SIG-M5 treated with dmso at 0.1 percent for 504 hours (cell line): ENCODE measurements around the gene CD248.
"Not testable (repeated sequence)": the region's sequence is repeated elsewhere in the genome, so short reads cannot be mapped to it uniquely, and the experiment has no call there.

ENCODE experiments used
- DNase-seq: peaks from one replicate; lab custom pipeline; 2025; ENCODE audit not compliant: unreplicated experiment; lab: John Stamatoyannopoulos, UW

Gene CD248

DNA sequence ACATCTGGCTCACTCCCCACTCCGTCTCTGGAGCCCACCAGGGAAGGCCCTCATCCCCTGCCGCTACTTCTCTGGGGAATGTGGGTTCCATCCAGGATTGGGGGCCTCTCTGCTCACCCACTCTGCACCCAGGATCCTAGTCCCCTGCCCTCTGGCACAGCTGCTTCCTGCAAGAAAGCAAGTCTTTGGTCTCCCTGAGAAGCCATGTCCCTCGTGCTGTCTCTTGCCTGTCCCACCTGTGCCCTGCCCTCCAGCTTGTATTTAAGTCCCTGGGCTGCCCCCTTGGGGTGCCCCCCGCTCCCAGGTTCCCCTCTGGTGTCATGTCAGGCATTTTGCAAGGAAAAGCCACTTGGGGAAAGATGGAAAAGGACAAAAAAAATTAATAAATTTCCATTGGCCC, 39.8 kb downstream of the CD248 start:
- not testable (repeated sequence) for DNase-seq

- not testable (repeated sequence) for DNase-seq
Observed at GRCh38 chr11:66276619-66277018, 40.2 kb downstream of the CD248 start.

DNA sequence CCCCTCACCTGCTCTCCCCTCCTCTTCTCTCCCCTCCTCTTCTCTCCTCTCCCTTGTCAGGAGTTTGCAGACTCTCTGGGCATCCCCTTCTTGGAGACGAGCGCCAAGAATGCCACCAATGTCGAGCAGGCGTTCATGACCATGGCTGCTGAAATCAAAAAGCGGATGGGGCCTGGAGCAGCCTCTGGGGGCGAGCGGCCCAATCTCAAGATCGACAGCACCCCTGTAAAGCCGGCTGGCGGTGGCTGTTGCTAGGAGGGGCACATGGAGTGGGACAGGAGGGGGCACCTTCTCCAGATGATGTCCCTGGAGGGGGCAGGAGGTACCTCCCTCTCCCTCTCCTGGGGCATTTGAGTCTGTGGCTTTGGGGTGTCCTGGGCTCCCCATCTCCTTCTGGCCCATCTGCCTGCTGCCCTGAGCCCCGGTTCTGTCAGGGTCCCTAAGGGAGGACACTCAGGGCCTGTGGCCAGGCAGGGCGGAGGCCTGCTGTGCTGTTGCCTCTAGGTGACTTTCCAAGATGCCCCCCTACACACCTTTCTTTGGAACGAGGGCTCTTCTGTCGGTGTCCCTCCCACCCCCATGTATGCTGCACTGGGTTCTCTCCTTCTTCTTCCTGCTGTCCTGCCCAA, 40.7 kb downstream of the CD248 start:
- DNase-seq, result no peak

- no peak for DNase-seq
Observed at GRCh38 chr11:66275396-66275795, 41.4 kb downstream of the CD248 start.

DNA sequence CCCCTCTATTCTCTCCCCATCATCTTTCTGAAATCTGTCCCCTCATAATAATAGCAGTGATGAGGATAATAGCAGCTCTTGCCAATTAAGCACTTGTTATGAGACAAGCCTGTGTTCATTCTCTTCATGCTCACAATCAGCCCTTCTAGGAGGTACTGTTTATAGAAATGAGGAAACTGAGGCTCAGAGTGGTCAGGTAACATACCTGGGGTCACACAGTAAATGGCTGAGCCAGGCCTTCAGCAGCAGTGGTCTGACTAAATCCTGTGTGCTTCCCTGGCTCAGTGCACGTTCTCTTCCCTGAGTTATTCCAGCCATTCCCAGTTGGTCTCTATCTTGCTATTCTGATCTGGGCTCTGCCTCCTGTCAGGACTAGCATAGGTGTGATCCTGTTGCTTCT, 42.6 kb downstream of the CD248 start:
- DNase-seq, result no peak

DNA sequence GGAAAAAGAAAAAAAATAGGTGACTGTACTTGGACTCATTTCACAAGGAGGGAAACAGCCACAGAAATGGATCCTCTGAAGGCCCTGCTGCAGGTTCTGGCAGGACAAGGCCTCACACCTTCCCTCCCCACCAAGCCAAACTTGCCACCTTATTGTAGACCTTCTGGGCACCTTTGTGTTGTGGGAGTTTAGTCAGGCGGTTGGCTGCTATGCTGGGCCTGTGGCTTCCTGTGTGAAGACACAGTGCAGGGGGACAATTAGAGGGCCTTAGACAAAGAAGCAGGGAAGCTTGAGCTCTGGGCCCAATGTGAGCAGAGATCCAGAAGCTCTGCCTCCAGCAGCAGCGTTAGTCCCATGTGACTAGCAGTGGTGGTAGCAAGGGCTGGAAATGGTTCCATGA, 44.2 kb downstream of the CD248 start:
- no peak for DNase-seq

DNA sequence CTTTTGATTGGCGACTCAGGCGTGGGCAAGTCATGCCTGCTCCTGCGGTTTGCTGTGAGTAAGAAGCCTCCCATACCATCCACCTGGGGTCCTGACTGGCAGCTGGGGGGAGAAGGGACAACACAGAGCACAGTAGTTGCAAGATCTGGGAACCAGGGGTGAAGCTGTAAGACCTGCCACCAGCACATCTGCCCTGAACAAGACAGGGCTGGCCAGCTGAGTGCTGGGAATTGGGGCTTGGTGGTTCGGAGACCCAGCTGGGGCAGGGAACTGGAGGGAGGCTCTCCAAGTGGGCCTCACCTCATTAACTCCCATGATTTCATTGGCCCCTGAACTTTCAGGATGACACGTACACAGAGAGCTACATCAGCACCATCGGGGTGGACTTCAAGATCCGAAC, 45.0 kb downstream of the CD248 start:
- DNase-seq, result no peak

DNA sequence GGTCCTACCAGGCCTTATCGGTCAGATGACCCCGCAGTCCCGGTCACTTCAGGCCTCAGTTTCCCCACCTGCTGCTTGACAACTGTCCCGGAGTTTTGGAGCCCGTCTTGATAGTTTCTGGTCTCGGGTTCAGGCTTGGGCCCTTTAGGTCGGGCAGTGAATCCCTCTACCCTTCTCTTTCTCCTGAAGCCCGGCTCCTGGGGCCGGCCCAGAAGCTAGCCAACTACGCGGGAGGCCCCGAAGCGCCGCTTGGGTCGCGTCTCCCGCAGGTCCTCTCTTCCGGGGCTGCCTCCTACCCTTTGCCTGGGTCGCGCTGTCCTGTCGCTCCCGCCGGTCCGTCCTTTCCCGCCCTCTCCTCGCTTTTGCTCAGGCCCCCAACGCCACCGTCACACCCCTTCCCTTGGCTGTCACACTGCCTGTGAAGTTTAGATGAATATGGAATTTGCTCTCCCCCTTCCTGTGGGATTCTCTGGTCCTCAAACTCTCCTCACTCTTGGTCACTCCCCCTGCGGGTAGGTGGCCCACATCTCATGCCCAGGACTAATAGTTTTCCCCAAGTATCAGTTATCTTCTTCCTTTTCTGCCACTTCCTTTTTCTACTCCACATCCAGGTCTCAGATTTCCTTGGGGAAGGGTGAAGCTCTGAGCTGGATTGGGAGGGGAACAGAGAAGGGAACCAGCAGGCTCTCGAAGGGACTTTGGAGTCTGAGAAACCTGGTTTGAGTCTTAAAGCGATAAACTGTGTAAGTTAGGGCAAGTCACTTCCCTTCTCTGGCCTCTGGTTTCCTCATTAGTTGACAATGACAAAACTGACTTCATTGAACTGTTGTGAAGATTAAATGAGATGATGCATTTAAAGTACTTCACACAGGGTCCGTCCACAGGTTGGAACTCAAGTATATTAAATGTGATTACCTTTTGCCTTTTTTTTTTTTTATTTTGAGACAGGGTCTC, 47.6 kb downstream of the CD248 start:
- peak; percentile 47 for DNase-seq

- DNase-seq, result peak; percentile 98
Observed at GRCh38 chr11:66268244-66268951, 48.4 kb downstream of the CD248 start, which contains the start of gene RAB1B. TSS of gene RAB1B (plus strand) at chr11:66268639. CDS start at chr11:66268680, 41 bp downstream.

GRCh38 chr11:66267379-66268243, 49.2 kb downstream of the CD248 start:
- DNase-seq, result peak; percentile 69

DNA sequence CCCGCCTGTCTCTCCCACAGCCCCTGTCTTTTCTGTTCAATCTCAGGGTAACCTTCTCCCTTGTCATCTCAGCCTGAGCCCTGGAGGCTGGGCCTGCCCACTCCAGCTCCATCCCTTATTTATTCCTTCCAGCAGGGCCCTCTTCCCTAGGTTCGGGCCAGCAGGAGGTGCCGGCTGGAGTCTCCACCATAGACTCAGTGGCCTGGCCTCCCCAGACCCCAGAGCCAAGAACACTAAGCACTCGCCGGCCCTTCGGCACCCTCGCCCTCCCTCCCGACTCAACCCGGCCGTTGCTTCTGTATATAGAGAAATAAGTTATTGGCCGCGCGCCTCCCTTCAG, 49.8 kb downstream of the CD248 start:
- DNase-seq, result no peak

GRCh38 chr11:66266378-66267038, 50.3 kb downstream of the CD248 start:
- DNase-seq, result no peak

GRCh38 chr11:66265531-66266377, 51.1 kb downstream of the CD248 start:
- no peak for DNase-seq

DNA sequence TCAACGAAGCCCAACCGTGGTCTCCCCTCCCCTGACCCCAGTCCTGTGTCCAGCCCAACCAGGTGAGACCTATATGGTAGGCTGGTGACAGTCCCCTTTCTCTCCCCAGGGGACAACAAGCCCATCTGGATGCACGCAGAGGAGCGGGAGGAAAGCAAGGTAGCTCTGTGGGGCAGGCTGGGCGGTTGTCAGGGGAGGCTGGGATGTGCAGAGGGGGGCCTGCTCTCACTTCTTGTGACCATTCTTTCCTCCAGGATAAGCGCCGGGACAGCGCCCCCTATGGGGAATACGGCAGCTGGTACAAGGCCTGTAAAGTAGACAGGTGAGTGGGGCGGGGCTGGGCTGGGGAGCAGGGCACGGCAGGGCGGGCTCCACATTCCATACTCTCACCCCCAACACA, 51.9 kb downstream of the CD248 start:
- no peak for DNase-seq
